Mononuclear cell (primary cell): Measurements from ENCODE around the gene GRAMD4. TPM values are rescaled to one million over a fixed set of nuclear protein-coding genes. Genes with fewer than 3 reads are reported as not detected.

ENCODE experiments used
- H3K27me3 ChIP-seq: 2 replicates; pipeline ENCODE4 v1.6.0; 2011; ENCODE audit warnings: low read length, control low read depth; ENCODE audit not compliant: insufficient read depth
- H3K4me1 ChIP-seq: 2 replicates; pipeline ENCODE4 v1.5.1; 2011; ENCODE audit warnings: mild to moderate bottlenecking, low read length, control low read depth; ENCODE audit not compliant: insufficient read depth
- H3K4me3 ChIP-seq: 2 replicates; pipeline ENCODE4 v1.5.1; 2011; ENCODE audit warnings: mild to moderate bottlenecking, low read length, moderate library complexity
- H3K9me3 ChIP-seq: 2 replicates; pipeline ENCODE4 v1.5.1; 2011; ENCODE audit warnings: low read depth, mild to moderate bottlenecking, control low read depth, low read length
- total RNA-seq: library from RNA; depleted of rRNA; stranded (reverse); fragments of >200 nt; gene quantifications from one replicate; pipeline ENCODE4 v1.2.3, GENCODE V29; 2012

The GRAMD4 gene
- total RNA-seq, 1 donor: 11.9 TPM

- Histone ChIP-seq H3K27me3 (no peaks in the 10 kb centered on the region), H3K4me1 (peaks cover 63% of the 10 kb centered on the region), H3K4me3 (no peak overlapping the region), H3K9me3 (no peaks in the 10 kb centered on the region)
These were observed 40.3 kb upstream of the GRAMD4 start for GRCh38 chr22:46579751-46580449.

- H3K27me3 ChIP-seq: no peaks in the 10 kb centered on the region
- H3K4me1 ChIP-seq: peaks cover 55% of the 10 kb centered on the region
- H3K4me3 ChIP-seq: no peak overlapping the region
- H3K9me3 ChIP-seq: no peaks in the 10 kb centered on the region
These were observed 39.1 kb upstream of the GRAMD4 start for GRCh38 chr22:46580940-46581537.

GRCh38 chr22:46581538-46582244 is 38.5 kb upstream of the GRAMD4 start:
- no peaks in the 10 kb centered on the region for H3K9me3 ChIP-seq
- no peak overlapping the region for H3K4me3 ChIP-seq
- peaks cover 55% of the 10 kb centered on the region for H3K4me1 ChIP-seq
- H3K27me3 ChIP-seq: no peaks in the 10 kb centered on the region

- Histone ChIP-seq H3K9me3 (no peaks in the 10 kb centered on the region), H3K27me3 (no peaks in the 10 kb centered on the region), H3K4me3 (no peak overlapping the region), H3K4me1 (peaks cover 62% of the 10 kb centered on the region)
These were observed 37.8 kb upstream of the GRAMD4 start for GRCh38 chr22:46582281-46582933.

- Histone ChIP-seq H3K9me3 (no peaks in the 10 kb centered on the region), H3K4me3 (no peak overlapping the region), H3K27me3 (no peaks in the 10 kb centered on the region), H3K4me1 (peaks cover 64% of the 10 kb centered on the region)
These were observed 36.6 kb upstream of the GRAMD4 start for GRCh38 chr22:46583571-46583970.

- no peaks in the 10 kb centered on the region for H3K9me3 ChIP-seq
- peaks cover 64% of the 10 kb centered on the region for H3K4me1 ChIP-seq
- no peaks in the 10 kb centered on the region for H3K27me3 ChIP-seq
- H3K4me3 ChIP-seq: no peak overlapping the region
These were observed 35.9 kb upstream of the GRAMD4 start for GRCh38 chr22:46584081-46584921.

- H3K4me1 ChIP-seq: peaks cover 67% of the 10 kb centered on the region
- no peaks in the 10 kb centered on the region for H3K9me3 ChIP-seq
- no peaks in the 10 kb centered on the region for H3K27me3 ChIP-seq
- H3K4me3 ChIP-seq: no peak overlapping the region
These were observed 34.7 kb upstream of the GRAMD4 start for GRCh38 chr22:46585340-46586122.

- Histone ChIP-seq H3K9me3 (no peaks in the 10 kb centered on the region), H3K4me3 (no peak overlapping the region), H3K27me3 (no peaks in the 10 kb centered on the region), H3K4me1 (peaks cover 68% of the 10 kb centered on the region)
These were observed 34.1 kb upstream of the GRAMD4 start for GRCh38 chr22:46586123-46586519.

- peaks cover 68% of the 10 kb centered on the region for H3K4me1 ChIP-seq
- no peaks in the 10 kb centered on the region for H3K27me3 ChIP-seq
- H3K9me3 ChIP-seq: no peaks in the 10 kb centered on the region
- H3K4me3 ChIP-seq: no peak overlapping the region
These were observed 33.6 kb upstream of the GRAMD4 start for GRCh38 chr22:46586531-46587011.

GRCh38 chr22:46587061-46587460 is 33.1 kb upstream of the GRAMD4 start:
- Histone ChIP-seq H3K27me3 (no peaks in the 10 kb centered on the region), H3K4me1 (peaks cover 66% of the 10 kb centered on the region), H3K9me3 (no peaks in the 10 kb centered on the region), H3K4me3 (no peak overlapping the region)

GRCh38 chr22:46587492-46588278 is 32.5 kb upstream of the GRAMD4 start:
- Histone ChIP-seq H3K4me1 (peaks cover 66% of the 10 kb centered on the region), H3K27me3 (no peaks in the 10 kb centered on the region), H3K4me3 (no peak overlapping the region)

GRCh38 chr22:46588279-46589140 is 31.7 kb upstream of the GRAMD4 start:
- Histone ChIP-seq H3K9me3 (no peaks in the 10 kb centered on the region), H3K27me3 (no peaks in the 10 kb centered on the region), H3K4me1 (peaks cover 72% of the 10 kb centered on the region), H3K4me3 (no peak overlapping the region)

More at GRCh38 chr22:46587492-46588278, 32.5 kb upstream of the GRAMD4 start:
- no peaks in the 10 kb centered on the region for H3K9me3 ChIP-seq
